Transverse colon (tissue), 3 donors: ENCODE measurements around the gene TESK2.

ENCODE experiments used
- EP300 ChIP-seq: sonication (generic); formaldehyde crosslinking; IDR thresholded peaks from one replicate; pipeline ENCODE4 v1.6.1; 2017; ENCODE audit warnings: antibody characterized with exemption, low read depth
- POLR2A ChIP-seq: fragments of 450-650 bp; IDR thresholded peaks from one replicate; pipeline ENCODE4 v1.6.1; 2016; ENCODE audit warnings: antibody characterized with exemption, mild to moderate bottlenecking, moderate library complexity
- TF ChIP-seq, protein P1 (sequence below), 5 experiments: fragments of 200-600 bp in 3 of 5; fragments of 450-650 bp in 2 of 5; sonication (generic) in 3 of 5; IDR thresholded peaks; 1 replicate in 2 of 5; 2 replicates in 3 of 5; pipeline ENCODE4 v1.5.1; 2016 to 2017; ENCODE audit warnings: antibody characterized with exemption in 5 of 5, inconsistent platforms in 3 of 5, mild to moderate bottlenecking in 2 of 5, moderate library complexity in 1 of 5

GRCh38 chr1:45518910-45519309 lies 27.9 kb upstream of the TESK2 start:
- TF ChIP-seq, protein P1, sequence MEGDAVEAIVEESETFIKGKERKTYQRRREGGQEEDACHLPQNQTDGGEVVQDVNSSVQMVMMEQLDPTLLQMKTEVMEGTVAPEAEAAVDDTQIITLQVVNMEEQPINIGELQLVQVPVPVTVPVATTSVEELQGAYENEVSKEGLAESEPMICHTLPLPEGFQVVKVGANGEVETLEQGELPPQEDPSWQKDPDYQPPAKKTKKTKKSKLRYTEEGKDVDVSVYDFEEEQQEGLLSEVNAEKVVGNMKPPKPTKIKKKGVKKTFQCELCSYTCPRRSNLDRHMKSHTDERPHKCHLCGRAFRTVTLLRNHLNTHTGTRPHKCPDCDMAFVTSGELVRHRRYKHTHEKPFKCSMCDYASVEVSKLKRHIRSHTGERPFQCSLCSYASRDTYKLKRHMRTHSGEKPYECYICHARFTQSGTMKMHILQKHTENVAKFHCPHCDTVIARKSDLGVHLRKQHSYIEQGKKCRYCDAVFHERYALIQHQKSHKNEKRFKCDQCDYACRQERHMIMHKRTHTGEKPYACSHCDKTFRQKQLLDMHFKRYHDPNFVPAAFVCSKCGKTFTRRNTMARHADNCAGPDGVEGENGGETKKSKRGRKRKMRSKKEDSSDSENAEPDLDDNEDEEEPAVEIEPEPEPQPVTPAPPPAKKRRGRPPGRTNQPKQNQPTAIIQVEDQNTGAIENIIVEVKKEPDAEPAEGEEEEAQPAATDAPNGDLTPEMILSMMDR (IDR thresholded peaks at IDR 0.05) = no peak
- TF ChIP-seq EP300 (no peak), POLR2A (no peak)
